ENCODE data around the gene LEMD3.

Gene LEMD3

DNA sequence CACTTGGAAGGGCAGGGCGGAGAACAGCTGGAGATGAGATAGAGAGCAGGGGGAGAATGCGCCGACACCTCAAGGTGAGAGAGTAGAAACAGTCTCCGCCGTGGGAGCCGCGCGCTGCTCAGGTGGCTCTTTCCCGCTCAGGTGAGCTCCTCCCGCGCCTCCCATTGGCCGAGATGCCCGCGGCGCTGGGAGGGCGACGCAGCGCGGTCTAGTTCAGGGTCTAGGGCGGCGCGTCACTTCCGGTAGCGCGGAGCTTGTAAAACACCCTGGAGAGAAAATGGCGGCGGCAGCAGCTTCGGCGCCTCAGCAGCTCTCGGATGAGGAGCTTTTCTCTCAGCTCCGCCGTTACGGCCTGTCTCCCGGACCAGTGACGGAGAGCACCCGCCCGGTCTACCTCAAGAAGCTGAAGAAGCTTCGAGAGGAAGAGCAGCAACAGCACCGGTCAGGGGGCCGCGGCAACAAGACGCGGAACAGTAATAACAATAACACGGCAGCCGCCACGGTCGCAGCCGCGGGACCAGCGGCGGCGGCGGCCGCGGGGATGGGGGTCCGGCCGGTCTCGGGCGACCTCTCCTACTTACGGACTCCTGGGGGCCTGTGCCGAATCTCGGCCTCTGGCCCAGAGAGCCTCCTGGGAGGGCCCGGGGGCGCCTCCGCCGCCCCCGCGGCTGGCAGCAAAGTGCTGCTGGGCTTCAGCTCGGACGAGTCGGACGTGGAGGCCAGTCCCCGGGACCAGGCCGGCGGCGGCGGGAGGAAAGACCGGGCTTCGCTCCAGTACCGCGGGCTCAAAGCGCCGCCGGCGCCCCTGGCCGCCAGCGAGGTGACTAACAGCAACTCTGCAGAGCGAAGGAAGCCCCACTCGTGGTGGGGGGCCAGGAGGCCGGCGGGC lies at the start of gene LEMD3:
Gene LEMD3, plus strand, starts transcription at position 264 of the 889 bp plus-strand sequence. Its CDS starts 14 bp downstream, at position 278.
- ATAC-seq: peak; percentile 96
- peak; percentile 93 for DNase-seq

DNA sequence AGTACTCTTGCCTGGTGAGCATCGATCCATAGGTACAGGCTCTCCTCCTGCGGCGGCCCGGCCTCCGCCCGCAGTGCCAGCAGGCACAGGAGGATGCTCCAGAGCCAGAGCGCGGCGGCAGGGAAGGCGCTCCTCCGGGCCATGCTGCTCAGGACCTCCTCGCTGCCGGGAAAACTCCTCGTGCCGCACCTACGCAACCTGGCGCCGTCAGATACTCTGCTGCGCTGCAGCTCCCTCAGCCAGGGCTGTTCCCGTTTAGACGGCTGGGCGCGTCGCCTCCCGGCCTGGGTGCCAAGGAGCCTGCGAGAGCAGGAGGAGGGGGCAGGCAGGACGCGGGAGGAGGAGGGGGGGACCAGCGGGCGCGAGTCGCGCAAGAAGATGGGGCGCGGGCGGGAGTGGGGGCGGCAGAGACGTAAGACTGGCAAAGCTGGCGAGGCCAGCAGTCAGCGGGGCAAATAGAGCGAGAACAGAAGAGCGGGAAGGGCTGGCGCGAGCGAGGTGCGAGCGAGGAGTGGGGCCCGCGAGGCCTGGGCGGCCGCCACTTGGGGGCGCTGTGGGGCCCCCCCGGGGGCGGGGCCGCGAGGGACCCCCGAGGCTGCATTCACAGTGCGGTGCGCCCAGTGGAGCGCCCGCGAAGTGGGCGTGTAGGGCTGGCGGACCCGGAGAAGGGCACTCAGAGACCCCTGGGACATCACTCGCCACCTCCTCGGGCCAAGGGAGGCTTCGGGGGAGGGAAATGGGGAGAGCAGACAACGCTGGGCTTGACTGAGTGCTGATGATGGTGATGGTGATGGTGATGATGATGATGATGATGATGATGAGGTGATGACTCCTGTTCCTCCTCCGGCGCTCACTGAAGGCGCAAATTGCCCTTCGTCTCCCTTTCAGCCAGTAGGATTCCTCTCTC lies 48.1 kb upstream of the LEMD3 start, which contains the start of gene WIF1:
Gene WIF1, minus strand, starts transcription at position 257 of the 907 bp plus-strand sequence. Its CDS starts 114 bp downstream, at position 143.
- DNase-seq: peak; percentile 49
- peak; percentile 75 for ATAC-seq

DNA sequence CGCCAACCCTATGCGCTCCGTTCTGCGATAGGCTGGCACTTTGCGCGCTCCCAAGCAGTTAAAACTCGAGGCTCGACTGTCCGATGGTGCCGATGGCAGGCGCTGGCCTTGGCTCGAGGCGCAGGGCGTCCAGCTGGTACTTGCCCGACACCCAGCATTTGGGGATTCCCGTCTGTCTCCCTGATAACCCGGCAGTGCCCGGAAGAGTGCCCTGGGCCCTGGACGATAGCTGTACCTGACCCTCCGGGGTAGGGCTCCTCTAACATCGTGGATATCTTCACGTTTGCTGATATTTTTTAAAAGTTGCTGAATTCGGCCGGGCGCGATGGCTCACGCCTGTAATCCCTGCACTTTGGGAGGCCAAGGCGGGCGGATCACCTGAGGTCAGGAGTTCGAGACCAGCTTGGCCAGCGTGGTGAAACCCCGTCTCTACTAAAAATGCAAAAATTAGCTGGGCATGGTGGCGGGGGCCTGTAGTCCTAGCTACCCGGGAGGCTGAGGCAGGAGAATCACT lies 47.4 kb upstream of the LEMD3 start:
- no peak for DNase-seq
- ATAC-seq: no peak

- ATAC-seq: no peak
- no peak for DNase-seq
Measured at GRCh38 chr12:65122703-65123102, 46.7 kb upstream of the LEMD3 start.

GRCh38 chr12:65123435-65124063 lies 45.8 kb upstream of the LEMD3 start:
- peak; percentile 28 for DNase-seq
- ATAC-seq: no peak

DNA sequence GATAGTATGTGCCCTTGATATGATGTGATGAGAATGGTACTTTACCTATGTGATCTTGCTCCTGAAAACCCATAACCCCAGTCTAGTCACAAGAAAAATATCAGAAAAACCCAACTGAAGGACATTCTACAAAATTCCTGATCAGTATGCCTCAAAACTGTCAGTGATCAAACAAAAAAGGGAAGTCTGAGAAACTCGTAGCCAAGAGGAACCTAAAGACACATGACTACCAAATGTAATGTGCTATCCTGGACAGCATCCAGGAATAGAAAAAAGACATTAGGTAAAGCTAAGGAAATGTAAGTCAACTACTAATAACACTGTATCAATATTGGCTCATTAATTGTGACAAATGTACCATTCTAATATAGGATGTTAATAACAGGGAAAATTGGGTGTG lies 44.1 kb upstream of the LEMD3 start:
- DNase-seq (no peak), ATAC-seq (no peak)

- DNase-seq (no peak), ATAC-seq (no peak)
Measured at GRCh38 chr12:65125975-65126374, 43.4 kb upstream of the LEMD3 start.

DNA sequence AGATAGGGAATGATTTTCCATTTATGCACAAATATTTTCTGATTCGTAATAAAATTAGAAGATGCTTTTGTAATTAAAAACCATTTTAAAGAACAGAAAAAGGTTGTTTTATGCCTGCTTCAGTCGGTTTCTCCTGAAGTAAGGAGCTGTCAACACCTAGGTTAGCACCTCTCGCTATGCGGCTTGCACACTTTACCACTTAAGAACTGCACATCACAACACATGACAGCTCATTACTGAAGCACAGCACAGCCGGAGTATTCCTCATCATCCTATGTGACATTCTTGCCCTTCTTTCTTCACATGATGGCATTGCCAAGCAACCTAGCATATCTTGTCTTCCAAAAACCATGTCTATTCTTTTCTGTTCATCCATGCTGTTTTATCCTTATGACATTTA lies 42.9 kb upstream of the LEMD3 start:
- DNase-seq (no peak), ATAC-seq (no peak)

GRCh38 chr12:65133879-65134278 lies 35.5 kb upstream of the LEMD3 start:
- DNase-seq (no peak), ATAC-seq (no peak)

DNA sequence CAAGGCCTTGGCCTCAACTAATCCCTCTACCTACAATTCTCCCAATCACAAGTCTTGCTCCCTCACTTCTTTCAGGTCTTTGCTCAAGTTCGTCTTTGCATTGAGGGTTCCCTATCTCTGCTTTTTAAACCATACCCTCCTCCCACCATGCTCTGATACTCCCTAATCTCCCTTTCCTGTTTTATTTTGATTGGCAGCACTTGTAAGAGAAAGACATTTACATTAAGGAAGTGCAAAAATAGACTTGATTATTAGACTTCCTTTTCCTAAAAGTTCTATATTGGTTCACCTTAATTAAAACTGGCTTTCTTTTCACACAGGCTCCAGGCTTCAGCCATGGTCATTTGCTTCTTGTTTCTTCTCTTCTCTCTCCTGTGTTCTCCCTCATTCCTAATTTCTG lies 30.0 kb upstream of the LEMD3 start:
- ATAC-seq (no peak), DNase-seq (no peak)

DNA sequence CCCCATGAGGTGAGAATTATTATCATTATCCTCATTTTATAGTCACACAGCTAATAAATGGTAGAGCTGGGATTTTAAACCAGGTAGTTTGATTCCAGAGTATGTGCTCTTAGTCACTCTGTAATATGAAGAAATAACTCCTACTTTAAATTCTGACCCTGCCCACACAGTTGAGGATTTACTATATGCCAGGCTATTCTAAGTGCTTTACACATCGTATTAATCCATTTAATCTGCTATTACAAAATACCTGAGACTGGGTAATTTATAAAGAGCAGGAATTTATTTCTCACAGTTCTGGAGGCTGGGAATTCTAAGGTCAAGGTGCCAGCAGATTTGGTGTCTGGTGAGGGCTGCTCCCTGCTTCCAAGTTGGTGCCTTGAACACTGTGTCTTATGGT lies 28.6 kb upstream of the LEMD3 start:
- DNase-seq: no peak
- ATAC-seq: no peak

DNA sequence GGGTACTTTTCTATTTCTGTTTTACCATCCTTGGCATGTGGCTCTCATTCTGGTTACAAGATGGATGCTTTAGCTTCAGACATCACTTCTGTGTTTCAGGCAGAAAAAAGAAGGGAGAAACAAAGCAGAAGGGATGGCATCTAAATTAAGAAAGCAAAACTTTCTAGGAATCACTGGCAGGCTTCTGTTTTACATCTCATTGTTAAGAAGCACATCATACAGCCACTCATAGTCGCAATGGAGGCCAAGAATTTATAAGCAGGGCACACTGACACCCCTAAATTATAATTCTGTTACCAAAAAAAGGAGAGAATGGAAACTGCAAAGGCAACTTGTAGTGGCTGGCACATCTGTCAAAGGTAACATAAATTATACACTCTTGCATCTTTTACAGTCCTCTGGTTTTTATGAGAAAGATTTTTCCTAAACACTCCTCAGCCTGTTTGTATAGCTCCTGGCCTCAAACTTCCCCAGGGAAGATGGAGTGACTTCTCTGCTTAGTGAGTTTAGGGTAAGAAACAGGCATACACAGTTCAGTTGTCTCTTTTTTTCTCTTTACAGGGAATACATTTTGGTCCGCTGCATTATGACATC lies 22.0 kb upstream of the LEMD3 start:
- no peak for DNase-seq
- ATAC-seq: no peak

DNA sequence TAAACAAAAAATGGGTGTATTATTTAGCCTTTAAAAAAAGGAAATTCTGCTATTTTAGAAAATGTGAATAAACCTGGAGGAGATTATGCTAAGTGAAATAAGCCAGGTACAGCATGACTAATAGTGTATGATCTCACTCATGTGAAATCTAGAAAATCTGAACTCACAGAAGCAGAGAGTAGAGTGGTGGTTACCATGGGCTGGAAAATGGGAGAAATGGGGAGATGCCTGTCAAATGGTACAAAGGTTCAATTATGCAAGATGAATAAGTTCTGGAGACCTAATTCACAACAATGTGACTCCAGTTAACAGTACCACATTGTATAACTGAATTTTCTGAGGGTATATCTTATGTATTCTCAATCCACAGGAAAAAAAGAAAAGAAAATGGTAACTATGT lies 17.4 kb upstream of the LEMD3 start:
- DNase-seq (no peak), ATAC-seq (no peak)

DNA sequence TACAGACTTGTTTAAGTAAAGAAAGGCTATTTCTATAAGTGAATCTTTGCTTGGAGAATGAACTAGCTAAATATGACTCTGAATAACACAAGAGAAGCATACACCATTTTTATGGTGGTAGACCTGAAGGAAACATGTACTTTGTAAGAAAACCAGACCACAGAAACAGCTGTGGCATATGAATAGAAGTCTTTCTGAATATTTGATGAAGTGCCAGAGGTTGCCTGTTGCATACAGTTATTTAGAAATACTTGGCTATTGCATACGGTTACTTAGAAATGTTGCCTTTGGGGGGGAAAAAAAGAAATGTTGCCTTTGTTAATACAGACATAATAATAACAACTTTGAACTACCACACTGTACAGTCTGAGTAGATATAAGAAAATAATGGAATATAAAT lies 16.8 kb upstream of the LEMD3 start:
- DNase-seq (no peak), ATAC-seq (no peak)

- DNase-seq (peak; percentile 15), ATAC-seq (peak; percentile 43)
Measured at GRCh38 chr12:65155784-65156183, 13.6 kb upstream of the LEMD3 start.

- DNase-seq (no peak), ATAC-seq (peak; percentile 59)
Measured at GRCh38 chr12:65156366-65156841, 13.0 kb upstream of the LEMD3 start.

- ATAC-seq (no peak), DNase-seq (no peak)
Measured at GRCh38 chr12:65157091-65157490, 12.3 kb upstream of the LEMD3 start.

GRCh38 chr12:65162609-65163008 lies 6.8 kb upstream of the LEMD3 start:
- DNase-seq (no peak), ATAC-seq (peak; percentile 52)

- DNase-seq: no peak
- no peak for ATAC-seq
Measured at GRCh38 chr12:65164244-65164643, 5.1 kb upstream of the LEMD3 start.

GRCh38 chr12:65164774-65165173 lies 4.6 kb upstream of the LEMD3 start:
- ATAC-seq (no peak), DNase-seq (no peak)

GRCh38 chr12:65168681-65169319 lies 583 bp upstream of the LEMD3 start:
- no peak for DNase-seq
- ATAC-seq: no peak
